ENCODE measurements around the gene DDR2.

The DDR2 gene

GRCh38 chr1:162587761-162588260, 44.5 kb upstream of the DDR2 start:
- no peaks in the 10 kb centered on the region for H3K36me3 ChIP-seq (replicated peaks; ENCODE audit: insufficient read depth, low read length)
- peak overlapping the region; percentile 4; the same call in 1 of the 2 replicates for H3K9ac ChIP-seq (ENCODE audit: low read length)
- no peaks in the 10 kb centered on the region for H3K9me2 ChIP-seq (replicated peaks; ENCODE audit: insufficient read depth, low read length)
- peaks cover 48% of the 10 kb centered on the region for H3K4me1 ChIP-seq (ENCODE audit: low read length)
- no peak for TF ChIP-seq CTCF (IDR thresholded peaks at IDR 0.05; ENCODE audit: low read length)
- no peak for TF ChIP-seq EZH2phosphoT487 (IDR thresholded peaks at IDR 0.05; ENCODE audit: low read length)
- no peak for TF ChIP-seq EZH2 (optimal IDR thresholded peaks at IDR 0.05; ENCODE audit: low read depth, low read length)
- H2AFZ ChIP-seq (ENCODE audit: low read length) = no peak overlapping the region
- H3K27me3 ChIP-seq (replicated peaks; ENCODE audit: insufficient read depth, low read length) = no peaks in the 10 kb centered on the region
- H3K27ac ChIP-seq (ENCODE audit: low read length) = peak overlapping the region; percentile 72
- peaks cover 41% of the 10 kb centered on the region for H3F3A ChIP-seq (ENCODE audit: insufficient read depth, low read length)
- peak overlapping the region; percentile 39; the same call in 1 of the 2 replicates for H3K4me3 ChIP-seq (ENCODE audit: low read length)
- H4K20me1 ChIP-seq (ENCODE audit: insufficient read depth, low read length) = no peaks in the 10 kb centered on the region
- no peaks in the 10 kb centered on the region for H3K9me3 ChIP-seq (replicated peaks; ENCODE audit: insufficient read depth, low read length)
- peak overlapping the region; percentile 69 for H3K4me2 ChIP-seq (ENCODE audit: low read depth, low read length)
- peaks cover 33% of the 10 kb centered on the region for H3K79me2 ChIP-seq (ENCODE audit: low read length)
- DNase-seq = peak; percentile 97

GRCh38 chr1:162590101-162590500, 42.2 kb upstream of the DDR2 start:
- TF ChIP-seq EZH2 (optimal IDR thresholded peaks at IDR 0.05; ENCODE audit: low read depth, low read length) (no peak), EZH2phosphoT487 (IDR thresholded peaks at IDR 0.05; ENCODE audit: low read length) (no peak), CTCF (IDR thresholded peaks at IDR 0.05; ENCODE audit: low read length) (no peak)
- no peak overlapping the region for H3K9ac ChIP-seq (ENCODE audit: low read length)
- peaks cover 41% of the 10 kb centered on the region for H3F3A ChIP-seq (ENCODE audit: insufficient read depth, low read length)
- H3K4me3 ChIP-seq (ENCODE audit: low read length) = no peak overlapping the region; the same call in 1 of the 2 replicates
- H3K27me3 ChIP-seq (replicated peaks; ENCODE audit: insufficient read depth, low read length) = no peaks in the 10 kb centered on the region
- no peaks in the 10 kb centered on the region for H3K9me2 ChIP-seq (replicated peaks; ENCODE audit: insufficient read depth, low read length)
- H2AFZ ChIP-seq (ENCODE audit: low read length) = no peak overlapping the region
- peak overlapping the region; percentile 40; the same call in 1 of the 2 replicates for H3K27ac ChIP-seq (ENCODE audit: low read length)
- no peaks in the 10 kb centered on the region for H3K36me3 ChIP-seq (replicated peaks; ENCODE audit: insufficient read depth, low read length)
- peak overlapping the region; percentile 27 for H3K4me2 ChIP-seq (ENCODE audit: low read depth, low read length)
- peak; percentile 71 for DNase-seq
- peaks cover 48% of the 10 kb centered on the region for H3K4me1 ChIP-seq (ENCODE audit: low read length)
- H3K79me2 ChIP-seq (ENCODE audit: low read length) = peaks cover 27% of the 10 kb centered on the region
- H3K9me3 ChIP-seq (replicated peaks; ENCODE audit: insufficient read depth, low read length) = no peaks in the 10 kb centered on the region
- no peaks in the 10 kb centered on the region for H4K20me1 ChIP-seq (ENCODE audit: insufficient read depth, low read length)

DNA sequence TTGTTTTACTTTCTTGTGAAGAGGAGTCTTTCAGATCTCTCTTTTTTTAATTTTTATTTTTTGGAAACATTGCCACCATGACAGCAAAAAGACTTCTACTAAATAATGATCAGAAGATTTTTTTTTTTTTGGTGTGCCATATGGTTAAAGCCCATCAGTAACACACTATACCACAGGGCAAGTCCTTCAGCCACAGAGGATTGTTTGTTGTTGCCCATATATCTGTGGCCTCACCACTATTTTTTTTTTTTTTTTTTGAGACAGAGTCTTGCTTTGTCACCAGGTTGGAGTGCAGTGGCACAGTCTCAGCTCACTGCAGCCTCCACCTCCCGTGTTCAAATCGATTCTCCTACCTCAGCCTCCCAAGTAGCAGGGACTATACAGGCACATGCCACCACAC, 41.6 kb upstream of the DDR2 start:
- no peak overlapping the region for H3K9ac ChIP-seq (ENCODE audit: low read length)
- H3K27me3 ChIP-seq (replicated peaks; ENCODE audit: insufficient read depth, low read length) = no peaks in the 10 kb centered on the region
- H3K4me3 ChIP-seq (ENCODE audit: low read length) = no peak overlapping the region
- peak overlapping the region; percentile 27 for H3K4me2 ChIP-seq (ENCODE audit: low read depth, low read length)
- H3K79me2 ChIP-seq (ENCODE audit: low read length) = peaks cover 26% of the 10 kb centered on the region; the same call in 1 of the 2 replicates
- no peaks in the 10 kb centered on the region for H3K9me3 ChIP-seq (replicated peaks; ENCODE audit: insufficient read depth, low read length)
- no peak overlapping the region for H2AFZ ChIP-seq (ENCODE audit: low read length)
- H3K4me1 ChIP-seq (ENCODE audit: low read length) = peaks cover 46% of the 10 kb centered on the region
- H3K36me3 ChIP-seq (replicated peaks; ENCODE audit: insufficient read depth, low read length) = no peaks in the 10 kb centered on the region
- no peaks in the 10 kb centered on the region for H4K20me1 ChIP-seq (ENCODE audit: insufficient read depth, low read length)
- TF ChIP-seq CTCF (IDR thresholded peaks at IDR 0.05; ENCODE audit: low read length) = no peak
- no peak for TF ChIP-seq EZH2 (optimal IDR thresholded peaks at IDR 0.05; ENCODE audit: low read depth, low read length)
- no peak for TF ChIP-seq EZH2phosphoT487 (IDR thresholded peaks at IDR 0.05; ENCODE audit: low read length)
- peak overlapping the region; percentile 40; the same call in 1 of the 2 replicates for H3K27ac ChIP-seq (ENCODE audit: low read length)
- peaks cover 41% of the 10 kb centered on the region for H3F3A ChIP-seq (ENCODE audit: insufficient read depth, low read length)
- no peaks in the 10 kb centered on the region for H3K9me2 ChIP-seq (replicated peaks; ENCODE audit: insufficient read depth, low read length)
- no peak for DNase-seq
